K562 (cell line): ENCODE results near the gene ZNF646. TPM values are rescaled to one million over a fixed set of nuclear protein-coding genes. Genes with fewer than 3 reads are reported as not detected.
A peak's percentile ranks its signal among the peaks of the same experiment; 100 is the strongest.

Experiments used
- ARID1B ChIP-seq: fragments of 450-650 bp; IDR thresholded peaks from 2 replicates; pipeline ENCODE4 v1.6.1; 2016; ENCODE audit warnings: antibody characterized with exemption, mild to moderate bottlenecking, inconsistent platforms
- BCOR ChIP-seq: fragments of 450-650 bp; IDR thresholded peaks from 2 replicates; pipeline ENCODE4 v1.6.1; 2016
- CBFA2T3 ChIP-seq: fragments of 450-650 bp; IDR thresholded peaks from 2 replicates; pipeline ENCODE4 v1.6.1; 2017
- EHMT2 ChIP-seq: fragments of 450-650 bp; IDR thresholded peaks from 2 replicates; pipeline ENCODE4 v1.6.1; 2018; ENCODE audit warnings: antibody characterized with exemption
- KAT7 ChIP-seq: sonication (generic); formaldehyde crosslinking; IDR thresholded peaks from 2 replicates; pipeline ENCODE4 v1.8.0; 2022; ENCODE audit warnings: missing genetic modification reagents, mild to moderate bottlenecking, borderline replicate concordance
- MAFK ChIP-seq: IDR thresholded peaks from 2 replicates; pipeline ENCODE4 v1.6.1; 2011; ENCODE audit warnings: low read length, improper control_type of control experiment
- MITF ChIP-seq: IDR thresholded peaks from 2 replicates; pipeline ENCODE4 v1.6.1; 2014; ENCODE audit warnings: antibody characterized with exemption
- MTA1 ChIP-seq: fragments of 450-650 bp; IDR thresholded peaks from 2 replicates; pipeline ENCODE4 v1.6.1; 2017; ENCODE audit warnings: borderline replicate concordance
- NFE2L1 ChIP-seq: fragments of 450-650 bp; IDR thresholded peaks from 2 replicates; pipeline ENCODE4 v1.6.1; 2016; ENCODE audit warnings: missing genetic modification characterization, low read depth, mild to moderate bottlenecking, missing compliant biosample characterization, moderate library complexity, borderline replicate concordance
- SFPQ ChIP-seq: fragments of 200-400 bp; formaldehyde crosslinking; IDR thresholded peaks from 2 replicates; pipeline ENCODE4 v1.6.1; 2017; ENCODE audit warnings: mild to moderate bottlenecking, low read depth, low read length, moderate library complexity
- ZNF174 ChIP-seq: fragments of 250-450 bp; sonication (Bioruptor Pico); IDR thresholded peaks from 2 replicates; pipeline ENCODE4 v1.4.0; 2020; ENCODE audit warnings: mild to moderate bottlenecking
- ZNF589 ChIP-seq: fragments of 200-800 bp; sonication (Bioruptor generic); IDR thresholded peaks from 2 replicates; pipeline ENCODE4 v1.6.1; 2016; ENCODE audit warnings: low read depth, missing genetic modification characterization, missing compliant biosample characterization
- polyA plus RNA-seq, 8 experiments: library from polyadenylated mRNA; depleted of rRNA in 4 of 8; stranded (reverse) in 5 of 8; unstranded in 3 of 8; fragments of >200 nt; fragmentation: Nextera tagmentation in 2 of 8; fragmentation: Illumina TruSeq in 1 of 8; extraction: Ambion mirVana in 2 of 8; extraction: Trizol in 1 of 8; gene quantifications; 2 replicates each; pipeline versions ENCODE4 v1.2.1 to v1.2.3, GENCODE V29; 2011 to 2014; ENCODE audit warnings: inconsistent platforms in 1 of 8, missing spikeins in 1 of 8
- total RNA-seq, 7 experiments: library from RNA; depleted of rRNA in 6 of 7; stranded (reverse); fragments of >200 nt in 6 of 7; fragmentation: Illumina TruSeq in 2 of 7; extraction: Trizol in 2 of 7; gene quantifications; 2 replicates each; pipeline versions ENCODE4 v1.2.1 to v1.2.3, GENCODE V29; 2011 to 2021; ENCODE audit warnings: low replicate concordance in 1 of 7
- TF ChIP-seq, protein P1 (sequence below): fragments of 200-600 bp; sonication (generic); IDR thresholded peaks from one replicate; pipeline ENCODE4 v1.6.1; 2012; ENCODE audit warnings: mild to moderate bottlenecking, low read depth, low read length, inconsistent platforms
- TF ChIP-seq, protein P2 (sequence below), 3 experiments: fragments of 200-800 bp in 1 of 3; sonication (Bioruptor generic) in 1 of 3; sonication (generic) in 1 of 3; formaldehyde crosslinking in 1 of 3; IDR thresholded peaks; 2 replicates each; pipeline versions ENCODE4 v1.6.1 to v1.8.0; 2016 to 2022; ENCODE audit warnings: mild to moderate bottlenecking in 2 of 3, missing compliant biosample characterization in 2 of 3, missing genetic modification characterization in 2 of 3, missing genetic modification reagents in 1 of 3

ZNF646 gene
- total and polyA plus RNA-seq, 9 of the 15 experiments (the other 6 are each of a cell fraction or from before 2014, with no cell fraction given): 0.08 to 20.6 (median 8.0) TPM

DNA sequence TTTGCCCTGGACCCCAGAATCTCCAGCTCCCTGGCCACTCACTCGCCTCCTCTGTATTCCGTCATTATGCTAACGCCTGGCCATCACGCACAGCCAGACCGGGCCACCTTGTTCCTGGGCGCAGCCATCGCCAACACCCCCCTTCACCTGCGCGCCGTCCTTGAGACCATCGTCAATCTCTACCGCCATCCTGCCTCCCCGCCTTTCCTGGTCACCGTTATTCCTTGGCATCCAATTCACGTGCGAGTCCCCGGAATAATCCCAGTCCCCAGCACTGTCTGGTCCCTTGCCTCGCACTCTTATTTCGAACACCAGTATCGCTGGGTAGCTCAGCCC, 19.8 kb downstream of the ZNF646 start (continued):
- TF ChIP-seq, protein P1, sequence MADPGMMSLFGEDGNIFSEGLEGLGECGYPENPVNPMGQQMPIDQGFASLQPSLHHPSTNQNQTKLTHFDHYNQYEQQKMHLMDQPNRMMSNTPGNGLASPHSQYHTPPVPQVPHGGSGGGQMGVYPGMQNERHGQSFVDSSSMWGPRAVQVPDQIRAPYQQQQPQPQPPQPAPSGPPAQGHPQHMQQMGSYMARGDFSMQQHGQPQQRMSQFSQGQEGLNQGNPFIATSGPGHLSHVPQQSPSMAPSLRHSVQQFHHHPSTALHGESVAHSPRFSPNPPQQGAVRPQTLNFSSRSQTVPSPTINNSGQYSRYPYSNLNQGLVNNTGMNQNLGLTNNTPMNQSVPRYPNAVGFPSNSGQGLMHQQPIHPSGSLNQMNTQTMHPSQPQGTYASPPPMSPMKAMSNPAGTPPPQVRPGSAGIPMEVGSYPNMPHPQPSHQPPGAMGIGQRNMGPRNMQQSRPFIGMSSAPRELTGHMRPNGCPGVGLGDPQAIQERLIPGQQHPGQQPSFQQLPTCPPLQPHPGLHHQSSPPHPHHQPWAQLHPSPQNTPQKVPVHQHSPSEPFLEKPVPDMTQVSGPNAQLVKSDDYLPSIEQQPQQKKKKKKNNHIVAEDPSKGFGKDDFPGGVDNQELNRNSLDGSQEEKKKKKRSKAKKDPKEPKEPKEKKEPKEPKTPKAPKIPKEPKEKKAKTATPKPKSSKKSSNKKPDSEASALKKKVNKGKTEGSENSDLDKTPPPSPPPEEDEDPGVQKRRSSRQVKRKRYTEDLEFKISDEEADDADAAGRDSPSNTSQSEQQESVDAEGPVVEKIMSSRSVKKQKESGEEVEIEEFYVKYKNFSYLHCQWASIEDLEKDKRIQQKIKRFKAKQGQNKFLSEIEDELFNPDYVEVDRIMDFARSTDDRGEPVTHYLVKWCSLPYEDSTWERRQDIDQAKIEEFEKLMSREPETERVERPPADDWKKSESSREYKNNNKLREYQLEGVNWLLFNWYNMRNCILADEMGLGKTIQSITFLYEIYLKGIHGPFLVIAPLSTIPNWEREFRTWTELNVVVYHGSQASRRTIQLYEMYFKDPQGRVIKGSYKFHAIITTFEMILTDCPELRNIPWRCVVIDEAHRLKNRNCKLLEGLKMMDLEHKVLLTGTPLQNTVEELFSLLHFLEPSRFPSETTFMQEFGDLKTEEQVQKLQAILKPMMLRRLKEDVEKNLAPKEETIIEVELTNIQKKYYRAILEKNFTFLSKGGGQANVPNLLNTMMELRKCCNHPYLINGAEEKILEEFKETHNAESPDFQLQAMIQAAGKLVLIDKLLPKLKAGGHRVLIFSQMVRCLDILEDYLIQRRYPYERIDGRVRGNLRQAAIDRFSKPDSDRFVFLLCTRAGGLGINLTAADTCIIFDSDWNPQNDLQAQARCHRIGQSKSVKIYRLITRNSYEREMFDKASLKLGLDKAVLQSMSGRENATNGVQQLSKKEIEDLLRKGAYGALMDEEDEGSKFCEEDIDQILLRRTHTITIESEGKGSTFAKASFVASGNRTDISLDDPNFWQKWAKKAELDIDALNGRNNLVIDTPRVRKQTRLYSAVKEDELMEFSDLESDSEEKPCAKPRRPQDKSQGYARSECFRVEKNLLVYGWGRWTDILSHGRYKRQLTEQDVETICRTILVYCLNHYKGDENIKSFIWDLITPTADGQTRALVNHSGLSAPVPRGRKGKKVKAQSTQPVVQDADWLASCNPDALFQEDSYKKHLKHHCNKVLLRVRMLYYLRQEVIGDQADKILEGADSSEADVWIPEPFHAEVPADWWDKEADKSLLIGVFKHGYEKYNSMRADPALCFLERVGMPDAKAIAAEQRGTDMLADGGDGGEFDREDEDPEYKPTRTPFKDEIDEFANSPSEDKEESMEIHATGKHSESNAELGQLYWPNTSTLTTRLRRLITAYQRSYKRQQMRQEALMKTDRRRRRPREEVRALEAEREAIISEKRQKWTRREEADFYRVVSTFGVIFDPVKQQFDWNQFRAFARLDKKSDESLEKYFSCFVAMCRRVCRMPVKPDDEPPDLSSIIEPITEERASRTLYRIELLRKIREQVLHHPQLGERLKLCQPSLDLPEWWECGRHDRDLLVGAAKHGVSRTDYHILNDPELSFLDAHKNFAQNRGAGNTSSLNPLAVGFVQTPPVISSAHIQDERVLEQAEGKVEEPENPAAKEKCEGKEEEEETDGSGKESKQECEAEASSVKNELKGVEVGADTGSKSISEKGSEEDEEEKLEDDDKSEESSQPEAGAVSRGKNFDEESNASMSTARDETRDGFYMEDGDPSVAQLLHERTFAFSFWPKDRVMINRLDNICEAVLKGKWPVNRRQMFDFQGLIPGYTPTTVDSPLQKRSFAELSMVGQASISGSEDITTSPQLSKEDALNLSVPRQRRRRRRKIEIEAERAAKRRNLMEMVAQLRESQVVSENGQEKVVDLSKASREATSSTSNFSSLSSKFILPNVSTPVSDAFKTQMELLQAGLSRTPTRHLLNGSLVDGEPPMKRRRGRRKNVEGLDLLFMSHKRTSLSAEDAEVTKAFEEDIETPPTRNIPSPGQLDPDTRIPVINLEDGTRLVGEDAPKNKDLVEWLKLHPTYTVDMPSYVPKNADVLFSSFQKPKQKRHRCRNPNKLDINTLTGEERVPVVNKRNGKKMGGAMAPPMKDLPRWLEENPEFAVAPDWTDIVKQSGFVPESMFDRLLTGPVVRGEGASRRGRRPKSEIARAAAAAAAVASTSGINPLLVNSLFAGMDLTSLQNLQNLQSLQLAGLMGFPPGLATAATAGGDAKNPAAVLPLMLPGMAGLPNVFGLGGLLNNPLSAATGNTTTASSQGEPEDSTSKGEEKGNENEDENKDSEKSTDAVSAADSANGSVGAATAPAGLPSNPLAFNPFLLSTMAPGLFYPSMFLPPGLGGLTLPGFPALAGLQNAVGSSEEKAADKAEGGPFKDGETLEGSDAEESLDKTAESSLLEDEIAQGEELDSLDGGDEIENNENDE: no peak
- no peak for TF ChIP-seq CBFA2T3
- TF ChIP-seq BCOR: no peak
- TF ChIP-seq ARID1B: peak; percentile 20
- no peak for TF ChIP-seq ZNF589 (CRISPR knock-in tag)
- no peak for TF ChIP-seq SFPQ
- no peak for TF ChIP-seq EHMT2
- TF ChIP-seq, protein P2, sequence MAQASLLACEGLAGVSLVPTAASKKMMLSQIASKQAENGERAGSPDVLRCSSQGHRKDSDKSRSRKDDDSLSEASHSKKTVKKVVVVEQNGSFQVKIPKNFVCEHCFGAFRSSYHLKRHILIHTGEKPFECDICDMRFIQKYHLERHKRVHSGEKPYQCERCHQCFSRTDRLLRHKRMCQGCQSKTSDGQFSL (CRISPR knock-in tag; IDR thresholded peaks at IDR 0.05): no peak
- TF ChIP-seq, protein P2 (tag; IDR thresholded peaks at IDR 0.05): no peak
- TF ChIP-seq ZNF174 (CRISPR knock-in tag): no peak
- TF ChIP-seq MTA1: no peak
- TF ChIP-seq KAT7 (CRISPR knock-in tag): no peak
- no peak for TF ChIP-seq NFE2L1 (tag)
- no peak for TF ChIP-seq MITF
- no peak for TF ChIP-seq MAFK
